HCT116 (cell line): ENCODE data around the gene TRIM65.
A peak's percentile ranks its signal among the peaks of the same experiment; 100 is the strongest.

Experiments used
- CEBPB ChIP-seq: IDR thresholded peaks from 2 replicates; pipeline ENCODE4 v1.6.1; 2012; ENCODE audit warnings: low read depth
- CTCF ChIP-seq, 3 experiments: fragments of 200-600 bp in 1 of 3; sonication (generic) in 1 of 3; IDR thresholded peaks in 2 of 3; conservative IDR thresholded peaks in 1 of 3; 2 replicates each; pipeline ENCODE4 v1.5.1; 2012 to 2017; ENCODE audit warnings: low read depth in 2 of 3, low read length in 2 of 3, antibody characterized with exemption in 1 of 3, borderline replicate concordance in 1 of 3, control low read depth in 1 of 3, mild to moderate bottlenecking in 1 of 3, mixed read lengths in 1 of 3, mixed run types in 1 of 3, moderate library complexity in 1 of 3; ENCODE audit not compliant: insufficient read depth in 1 of 3
- ELF1 ChIP-seq: IDR thresholded peaks from 2 replicates; pipeline ENCODE4 v1.6.1; 2012; ENCODE audit warnings: low read depth, borderline replicate concordance
- EZH2 ChIP-seq: fragments of 200-600 bp; sonication (generic); IDR thresholded peaks from 2 replicates; pipeline ENCODE4 v1.6.1; 2017; ENCODE audit warnings: antibody characterized with exemption, mixed run types
- EZH2phosphoT487 ChIP-seq: fragments of 200-600 bp; IDR thresholded peaks from 2 replicates; pipeline ENCODE4 v1.6.1; 2018; ENCODE audit warnings: antibody characterized with exemption, borderline replicate concordance
- JUND ChIP-seq: IDR thresholded peaks from 2 replicates; pipeline ENCODE4 v1.6.1; 2012
- POLR2A ChIP-seq: IDR thresholded peaks from 2 replicates; pipeline ENCODE4 v1.7.0; 2011; ENCODE audit warnings: borderline replicate concordance; ENCODE audit not compliant: insufficient read depth, insufficient read length; ENCODE audit errors: extremely low read depth
- POLR2AphosphoS5 ChIP-seq: IDR thresholded peaks from 2 replicates; pipeline ENCODE4 v1.6.1; 2011; ENCODE audit warnings: mild to moderate bottlenecking, low read depth, low read length, moderate library complexity
- SIN3A ChIP-seq: IDR thresholded peaks from 2 replicates; pipeline ENCODE4 v1.6.1; 2012; ENCODE audit warnings: low read depth
- YY1 ChIP-seq: IDR thresholded peaks from 2 replicates; pipeline ENCODE4 v1.6.1; 2011; ENCODE audit warnings: low read length, low read depth, moderate library complexity, mild to moderate bottlenecking; ENCODE audit not compliant: insufficient replicate concordance; ENCODE audit errors: extremely low read depth
- ZFX ChIP-seq: fragments of 450-650 bp; IDR thresholded peaks from 2 replicates; pipeline ENCODE4 v1.6.1; 2017
- ZNF274 ChIP-seq: fragments of 200-500 bp; sonication (Bioruptor generic); IDR thresholded peaks from 2 replicates; pipeline ENCODE4 v1.6.1; 2014; ENCODE audit warnings: mild to moderate bottlenecking, low read depth, low read length, inconsistent platforms

DNA sequence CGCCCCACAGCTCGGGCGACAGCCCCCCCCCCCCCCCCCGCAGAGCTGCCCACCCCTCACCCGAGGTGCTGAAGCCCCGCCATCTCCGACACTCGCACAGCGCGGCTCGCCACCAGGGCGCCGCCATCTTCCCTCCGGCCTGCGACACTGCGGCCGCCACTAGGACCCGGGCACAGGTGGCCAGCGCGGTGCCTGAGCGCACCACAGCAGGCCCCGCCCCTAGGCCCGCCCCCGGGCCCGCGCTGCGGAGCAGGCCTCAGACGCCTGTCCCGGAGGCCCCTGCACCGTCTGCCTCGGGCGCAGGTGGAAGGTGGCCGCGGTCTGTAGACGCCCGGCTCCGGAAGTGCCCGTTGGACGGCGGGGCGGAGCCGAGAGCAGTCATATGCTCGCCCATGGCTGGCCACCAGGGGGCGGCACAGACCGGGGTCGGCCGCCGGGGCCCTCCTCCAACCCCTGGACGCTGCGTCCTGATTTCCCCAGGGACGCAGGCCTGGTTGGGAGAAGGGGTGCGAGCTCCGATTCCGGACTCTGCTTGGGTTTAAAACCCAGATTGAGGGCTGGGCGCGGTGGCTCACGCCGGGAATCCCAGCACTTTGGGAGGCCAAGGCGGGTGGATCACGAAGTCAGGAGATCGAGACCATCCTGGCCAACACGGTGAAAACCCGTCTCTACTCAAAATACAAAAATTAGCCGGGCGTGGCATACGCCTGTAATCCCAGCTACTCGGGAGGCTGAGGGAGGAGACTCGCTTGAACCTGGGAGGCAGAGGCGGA is 8.2 kb upstream of the TRIM65 start, which contains the start of gene MRPL38:
- TF ChIP-seq CTCF (IDR thresholded peaks at IDR 0.05 in 2 of 3, conservative IDR thresholded peaks at IDR 0.05 in 1 of 3; ENCODE audit: borderline replicate concordance in 1 of 3, insufficient read depth in 1 of 3, low read depth in 2 of 3, low read length in 2 of 3) (peak; percentile 98), ZNF274 (no peak), EZH2phosphoT487 (no peak), YY1 (peak; percentile 96), POLR2A (peak; percentile 34), EZH2 (no peak), ZFX (peak; percentile 82; the same call in 1 of the 2 replicates), SIN3A (peak; percentile 64; the same call in 1 of the 2 replicates), ELF1 (no peak; the same call in 1 of the 2 replicates), CEBPB (no peak; the same call in 1 of the 2 replicates), JUND (no peak), POLR2AphosphoS5 (peak; percentile 85)
